Activated T-cell treated with anti-CD3 and anti-CD28 coated beads, Interleukin-2, amount 50 U/mL, for 72 hours (primary cell): ENCODE data around the gene OPCML. TPM values are rescaled to one million over a fixed set of nuclear protein-coding genes. Genes with fewer than 3 reads are reported as not detected.

Experiments
- ATAC-seq, 2 donors: fragments of 150-1000 bp; cut with Tn5 transposase; replicated peaks in 1 of 2; 2 replicates each; pipeline ENCODE4 v1.10.0; 2021; ENCODE audit warnings: moderate library complexity in 2 of 2, mild to moderate bottlenecking in 1 of 2
- DNase-seq, 2 donors: peaks; one replicate each; pipeline ENCODE4 v3.0.0; 2021 to 2022; ENCODE audit warnings: mixed read lengths in 1 of 2
- H3K27ac Mint-ChIP-seq: one replicate; pipeline ENCODE4 v1.8.0; 2022; ENCODE audit warnings: mild to moderate bottlenecking, moderate library complexity, mixed read lengths
- H3K27me3 Mint-ChIP-seq: one replicate; pipeline ENCODE4 v1.8.0; 2022; ENCODE audit warnings: low read depth, mixed read lengths
- H3K36me3 Mint-ChIP-seq, 2 donors: one replicate each; pipeline ENCODE4 v1.8.0; 2022; ENCODE audit warnings: mixed read lengths in 2 of 2, mild to moderate bottlenecking in 1 of 2; ENCODE audit not compliant: insufficient read depth in 2 of 2
- H3K4me1 Mint-ChIP-seq: one replicate; pipeline ENCODE4 v1.8.0; 2022; ENCODE audit warnings: low read depth, mixed read lengths
- H3K4me3 Mint-ChIP-seq, 2 donors: one replicate each; pipeline ENCODE4 v1.8.0; 2022; ENCODE audit warnings: mild to moderate bottlenecking in 2 of 2, mixed read lengths in 2 of 2, moderate library complexity in 2 of 2
- H3K9me3 Mint-ChIP-seq, 2 donors: one replicate each; pipeline ENCODE4 v1.8.0; 2022; ENCODE audit warnings: mixed read lengths in 2 of 2
- total RNA-seq, 2 donors: library from RNA; stranded (reverse); gene quantifications; one replicate each; pipeline ENCODE4 v1.2.3, GENCODE V29; 2022

Gene OPCML
- total RNA-seq, 2 donors from 2014 or later = not detected

- no peaks in the 10 kb centered on the region for H3K36me3 Mint-ChIP-seq
- ATAC-seq (no peak), DNase-seq (no peak)
- no peaks in the 10 kb centered on the region for H3K9me3 Mint-ChIP-seq
- H3K4me3 Mint-ChIP-seq = no peak overlapping the region
- no peaks in the 10 kb centered on the region for H3K27me3 Mint-ChIP-seq
- H3K4me1 Mint-ChIP-seq = no peaks in the 10 kb centered on the region
- H3K27ac Mint-ChIP-seq = no peak overlapping the region
These were observed 21.8 kb upstream of the OPCML start for GRCh38 chr11:133553885-133554740.

- no peaks in the 10 kb centered on the region for H3K27me3 Mint-ChIP-seq
- no peaks in the 10 kb centered on the region for H3K9me3 Mint-ChIP-seq
- ATAC-seq (no peak), DNase-seq (no peak)
- no peaks in the 10 kb centered on the region for H3K4me1 Mint-ChIP-seq
- no peak overlapping the region for H3K27ac Mint-ChIP-seq
- no peaks in the 10 kb centered on the region for H3K36me3 Mint-ChIP-seq
- H3K4me3 Mint-ChIP-seq = no peak overlapping the region
These were observed 20.6 kb upstream of the OPCML start for GRCh38 chr11:133552938-133553337.

DNA sequence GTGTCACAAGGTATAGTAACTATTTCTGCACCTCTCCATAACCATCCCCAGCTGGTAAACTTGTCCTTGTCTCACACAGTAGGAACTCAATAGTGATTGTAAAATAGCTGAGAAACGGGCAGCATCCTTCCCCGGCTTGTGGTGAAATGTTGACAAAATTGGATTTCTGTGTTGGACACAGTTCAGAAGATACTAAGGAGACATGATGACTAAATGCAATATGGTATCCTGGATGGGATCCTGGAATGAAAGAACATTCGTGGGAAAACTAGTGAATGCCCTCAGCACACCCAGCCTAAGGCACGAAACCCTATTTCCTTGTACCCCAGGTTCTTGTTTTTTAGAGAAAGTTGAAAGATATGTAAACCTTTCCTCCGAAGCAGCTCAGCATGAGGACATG is 18.8 kb upstream of the OPCML start:
- Mint-ChIP-seq H3K36me3 (peaks cover 0 to 2% of the 10 kb centered on the region in 2 donors), H3K4me3 (no peak overlapping the region), H3K9me3 (no peaks in the 10 kb centered on the region), H3K27ac (no peak overlapping the region), H3K4me1 (no peaks in the 10 kb centered on the region), H3K27me3 (no peaks in the 10 kb centered on the region)
- ATAC-seq (no peak), DNase-seq (no peak)

GRCh38 chr11:133549826-133550225 is 17.5 kb upstream of the OPCML start:
- Mint-ChIP-seq H3K9me3 (no peaks in the 10 kb centered on the region), H3K4me3 (no peak overlapping the region), H3K27me3 (no peaks in the 10 kb centered on the region), H3K4me1 (no peaks in the 10 kb centered on the region), H3K27ac (no peak overlapping the region), H3K36me3 (peaks cover 0 to 2% of the 10 kb centered on the region in 2 donors)
- ATAC-seq (no peak), DNase-seq (no peak)

- Mint-ChIP-seq H3K36me3 (peaks cover 0 to 2% of the 10 kb centered on the region in 2 donors), H3K27me3 (no peaks in the 10 kb centered on the region), H3K4me3 (no peak overlapping the region), H3K27ac (no peak overlapping the region), H3K9me3 (no peaks in the 10 kb centered on the region), H3K4me1 (no peaks in the 10 kb centered on the region)
- ATAC-seq (no peak), DNase-seq (no peak)
These were observed 16.3 kb upstream of the OPCML start for GRCh38 chr11:133548641-133549040.

- DNase-seq (no peak), ATAC-seq (no peak)
- Mint-ChIP-seq H3K9me3 (no peaks in the 10 kb centered on the region), H3K27ac (no peak overlapping the region), H3K4me1 (no peaks in the 10 kb centered on the region), H3K27me3 (no peaks in the 10 kb centered on the region), H3K36me3 (peaks cover 0 to 2% of the 10 kb centered on the region in 2 donors), H3K4me3 (no peak overlapping the region)
These were observed 15.7 kb upstream of the OPCML start for GRCh38 chr11:133547808-133548494.

- no peak overlapping the region for H3K27ac Mint-ChIP-seq
- H3K27me3 Mint-ChIP-seq = no peaks in the 10 kb centered on the region
- ATAC-seq = no peak
- no peaks in the 10 kb centered on the region for H3K4me1 Mint-ChIP-seq
- peaks cover 0 to 2% of the 10 kb centered on the region in 2 donors for H3K36me3 Mint-ChIP-seq
- DNase-seq = no peak
- peaks cover 0 to 1% of the 10 kb centered on the region in 2 donors for H3K9me3 Mint-ChIP-seq
- no peak overlapping the region for H3K4me3 Mint-ChIP-seq
These were observed 13.0 kb upstream of the OPCML start for GRCh38 chr11:133545199-133545803.

DNA sequence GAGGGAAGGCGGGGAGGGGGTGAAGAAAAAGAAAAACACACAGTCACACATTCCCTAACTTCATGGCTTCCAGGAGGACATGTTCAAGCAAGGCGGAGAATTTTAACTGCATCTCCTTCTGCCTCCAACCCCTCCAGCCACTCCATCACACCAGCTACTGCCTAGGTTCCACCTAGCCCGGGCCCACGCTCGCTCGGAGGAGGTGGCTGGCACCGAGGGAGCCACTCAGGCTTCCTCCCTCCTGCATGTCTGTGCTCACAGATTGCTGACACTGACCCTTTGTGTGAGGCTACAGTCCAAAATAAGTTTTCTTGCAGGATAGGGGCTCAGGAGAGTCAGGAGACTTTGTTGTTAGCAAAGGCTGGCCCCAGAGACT is 9.4 kb upstream of the OPCML start:
- Mint-ChIP-seq H3K4me1 (no peaks in the 10 kb centered on the region), H3K4me3 (no peak overlapping the region), H3K27me3 (peaks cover 4% of the 10 kb centered on the region), H3K36me3 (no peaks in the 10 kb centered on the region), H3K9me3 (peaks cover 0 to 3% of the 10 kb centered on the region in 2 donors), H3K27ac (no peak overlapping the region)
- DNase-seq (no peak), ATAC-seq (no peak)

GRCh38 chr11:133541021-133541719 is 8.9 kb upstream of the OPCML start:
- DNase-seq (no peak), ATAC-seq (no peak)
- H3K4me3 Mint-ChIP-seq = no peak overlapping the region
- peaks cover 0 to 3% of the 10 kb centered on the region in 2 donors for H3K9me3 Mint-ChIP-seq
- H3K36me3 Mint-ChIP-seq = no peaks in the 10 kb centered on the region
- H3K27ac Mint-ChIP-seq = no peak overlapping the region
- no peaks in the 10 kb centered on the region for H3K4me1 Mint-ChIP-seq
- peaks cover 4% of the 10 kb centered on the region for H3K27me3 Mint-ChIP-seq

GRCh38 chr11:133536198-133536597 is 3.9 kb upstream of the OPCML start:
- no peaks in the 10 kb centered on the region for H3K36me3 Mint-ChIP-seq
- peaks cover 0 to 3% of the 10 kb centered on the region in 2 donors for H3K9me3 Mint-ChIP-seq
- peaks cover 22% of the 10 kb centered on the region for H3K27me3 Mint-ChIP-seq
- no peak overlapping the region for H3K4me3 Mint-ChIP-seq
- H3K27ac Mint-ChIP-seq = no peak overlapping the region
- DNase-seq (no peak), ATAC-seq (no peak)
- H3K4me1 Mint-ChIP-seq = no peaks in the 10 kb centered on the region

GRCh38 chr11:133533205-133533604 is 904 bp upstream of the OPCML start:
- peaks cover 34% of the 10 kb centered on the region for H3K27me3 Mint-ChIP-seq
- DNase-seq (no peak), ATAC-seq (no peak)
- no peak overlapping the region for H3K27ac Mint-ChIP-seq
- H3K4me1 Mint-ChIP-seq = no peaks in the 10 kb centered on the region
- H3K4me3 Mint-ChIP-seq = no peak overlapping the region
- no peaks in the 10 kb centered on the region for H3K36me3 Mint-ChIP-seq
- H3K9me3 Mint-ChIP-seq = no peaks in the 10 kb centered on the region

- H3K4me1 Mint-ChIP-seq = no peaks in the 10 kb centered on the region
- H3K27ac Mint-ChIP-seq = no peak overlapping the region
- H3K9me3 Mint-ChIP-seq = no peaks in the 10 kb centered on the region
- no peak overlapping the region for H3K4me3 Mint-ChIP-seq
- peaks cover 34% of the 10 kb centered on the region for H3K27me3 Mint-ChIP-seq
- no peaks in the 10 kb centered on the region for H3K36me3 Mint-ChIP-seq
- DNase-seq (no peak), ATAC-seq (no peak)
These were observed 843 bp downstream of the OPCML start for GRCh38 chr11:133531458-133531857.

DNA sequence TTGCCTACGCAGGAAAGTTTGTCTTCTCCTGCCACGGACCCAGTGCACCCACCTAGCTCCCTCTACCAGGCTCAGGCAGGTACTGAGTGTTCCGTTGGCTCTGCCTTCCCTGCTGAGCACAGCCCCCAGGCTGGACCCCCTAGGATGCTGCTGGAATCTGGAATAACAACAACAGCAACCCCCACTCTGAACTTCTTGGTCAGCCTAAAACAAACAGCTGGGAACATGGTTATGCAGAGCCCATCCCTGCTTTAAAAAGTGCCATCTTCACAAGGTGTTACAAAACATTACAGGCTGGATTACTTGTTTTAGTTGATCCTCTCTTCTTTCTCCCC is 1.8 kb downstream of the OPCML start:
- Mint-ChIP-seq H3K4me3 (no peak overlapping the region), H3K36me3 (no peaks in the 10 kb centered on the region), H3K9me3 (no peaks in the 10 kb centered on the region), H3K4me1 (no peaks in the 10 kb centered on the region), H3K27ac (no peak overlapping the region), H3K27me3 (peaks cover 34% of the 10 kb centered on the region)
- ATAC-seq (no peak), DNase-seq (no peak)
